Measurements from ENCODE around the gene F5. TPM values are rescaled to one million over a fixed set of nuclear protein-coding genes. Genes with fewer than 3 reads are reported as not detected.

The F5 gene
- total and polyA plus RNA-seq, 2 donors (not counting 1 experiment from before 2014, with no cell fraction given): 0.01 to 0.27 TPM

DNA sequence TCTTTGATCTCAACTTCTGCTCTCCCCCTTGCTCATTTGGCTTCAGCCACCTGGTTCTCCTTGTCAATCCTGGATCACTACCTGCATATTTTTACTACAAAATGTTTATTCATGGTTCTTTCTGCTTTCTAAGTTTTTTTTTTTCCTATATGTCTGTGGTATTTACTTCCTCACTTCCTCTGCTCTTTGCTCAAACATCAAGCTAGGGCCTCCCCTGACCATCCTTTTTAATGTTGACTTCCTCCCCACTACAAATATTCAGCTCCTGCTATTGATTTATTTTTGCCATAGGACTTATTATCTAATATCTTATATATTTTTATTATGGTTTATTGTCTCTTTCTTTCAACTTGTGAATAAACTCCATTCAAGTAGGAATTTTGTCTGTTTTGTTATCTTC is 86.5 kb downstream of the F5 start:
- ATAC-seq (ENCODE audit: low read depth): no peak
- POLR2A ChIA-PET: no interaction called here
- Mint-ChIP-seq H3K27ac (no peak overlapping the region), H3K4me3 (no peak overlapping the region), H3K4me1 (no peaks in the 10 kb centered on the region), H3K27me3 (peaks cover 33% of the 10 kb centered on the region), H3K9me3 (ENCODE audit: insufficient read depth) (no peaks in the 10 kb centered on the region)
- TF ChIP-seq, protein P1, sequence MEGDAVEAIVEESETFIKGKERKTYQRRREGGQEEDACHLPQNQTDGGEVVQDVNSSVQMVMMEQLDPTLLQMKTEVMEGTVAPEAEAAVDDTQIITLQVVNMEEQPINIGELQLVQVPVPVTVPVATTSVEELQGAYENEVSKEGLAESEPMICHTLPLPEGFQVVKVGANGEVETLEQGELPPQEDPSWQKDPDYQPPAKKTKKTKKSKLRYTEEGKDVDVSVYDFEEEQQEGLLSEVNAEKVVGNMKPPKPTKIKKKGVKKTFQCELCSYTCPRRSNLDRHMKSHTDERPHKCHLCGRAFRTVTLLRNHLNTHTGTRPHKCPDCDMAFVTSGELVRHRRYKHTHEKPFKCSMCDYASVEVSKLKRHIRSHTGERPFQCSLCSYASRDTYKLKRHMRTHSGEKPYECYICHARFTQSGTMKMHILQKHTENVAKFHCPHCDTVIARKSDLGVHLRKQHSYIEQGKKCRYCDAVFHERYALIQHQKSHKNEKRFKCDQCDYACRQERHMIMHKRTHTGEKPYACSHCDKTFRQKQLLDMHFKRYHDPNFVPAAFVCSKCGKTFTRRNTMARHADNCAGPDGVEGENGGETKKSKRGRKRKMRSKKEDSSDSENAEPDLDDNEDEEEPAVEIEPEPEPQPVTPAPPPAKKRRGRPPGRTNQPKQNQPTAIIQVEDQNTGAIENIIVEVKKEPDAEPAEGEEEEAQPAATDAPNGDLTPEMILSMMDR (IDR thresholded peaks at IDR 0.05): no peak
- no peak for TF ChIP-seq EZH2 (IDR thresholded peaks at IDR 0.05; ENCODE audit: borderline replicate concordance, insufficient read depth, low read depth, low read length, poor library complexity, severe bottlenecking)
- no peak for DNase-seq
- Histone ChIP-seq H4K20me1 (ENCODE audit: control insufficient read depth, insufficient read depth, low read length, poor library complexity, severe bottlenecking) (no peaks in the 10 kb centered on the region), H2AFZ (ENCODE audit: insufficient read depth, low read depth, low read length, poor library complexity, severe bottlenecking) (no peak overlapping the region), H3K27me3 (replicated peaks in 1 of 4; ENCODE audit: control extremely low read depth in 1 of 4, control insufficient read depth in 3 of 4, insufficient read depth in 4 of 4, low read length in 3 of 4) (peaks cover 0 to 4% (median 0%) of the 10 kb centered on the region in 4 experiments), H3K36me3 (replicated peaks in 1 of 2; ENCODE audit: control extremely low read depth in 1 of 2, control insufficient read depth in 1 of 2, extremely low read depth in 1 of 2, insufficient read depth in 2 of 2, low read length in 1 of 2) (no peaks in the 10 kb centered on the region), H3K4me3 (ENCODE audit: control extremely low read depth in 1 of 5, extremely low read depth in 1 of 5, insufficient read depth in 1 of 5, low read depth in 2 of 5, low read length in 4 of 5) (no peak overlapping the region), H3K79me2 (ENCODE audit: control insufficient read depth, insufficient read depth, low read length) (no peaks in the 10 kb centered on the region), H3K9me3 (ENCODE audit: control extremely low read depth in 1 of 3, control insufficient read depth in 2 of 3, insufficient read depth in 1 of 3, low read length in 2 of 3) (peaks cover 0 to 3% (median 0%) of the 10 kb centered on the region in 3 donors), H3K4me2 (replicated peaks; ENCODE audit: low read depth, low read length, poor library complexity, severe bottlenecking) (no peak overlapping the region), H3K27ac (ENCODE audit: low read length in 2 of 2) (no peak overlapping the region), H3K9ac (ENCODE audit: low read length) (no peak overlapping the region), H3K4me1 (ENCODE audit: control insufficient read depth in 2 of 2, insufficient read depth in 2 of 2, low read length in 2 of 2) (no peaks in the 10 kb centered on the region)
- intact Hi-C loops (cut with micrococcal nuclease): no loop called here
- CTCF ChIA-PET: no interaction called here

DNA sequence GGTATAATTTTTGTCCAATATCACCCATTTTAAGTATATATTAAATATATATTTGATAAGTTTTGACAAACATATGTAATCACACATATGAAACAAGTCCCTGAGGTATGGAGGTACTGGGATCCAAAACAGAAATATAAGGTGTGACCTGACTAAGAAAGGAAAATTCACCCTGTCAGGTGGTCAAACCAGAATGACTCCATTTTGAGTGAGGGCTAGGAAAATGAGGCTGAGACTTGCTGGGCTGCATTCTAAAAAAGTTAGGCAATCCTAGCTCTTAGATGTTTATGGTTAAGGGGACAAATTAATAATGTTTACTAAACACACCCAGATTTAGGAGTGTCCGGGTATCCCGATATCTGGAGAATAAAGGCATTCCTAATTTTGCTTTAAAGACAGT is 89.0 kb downstream of the F5 start:
- Mint-ChIP-seq H3K27me3 (peaks cover 41% of the 10 kb centered on the region), H3K4me3 (no peak overlapping the region), H3K4me1 (no peaks in the 10 kb centered on the region), H3K27ac (no peak overlapping the region), H3K9me3 (ENCODE audit: insufficient read depth) (no peaks in the 10 kb centered on the region)
- peaks cover 0 to 4% (median 0%) of the 10 kb centered on the region in 4 experiments for H3K27me3 ChIP-seq (replicated peaks in 1 of 4; ENCODE audit: control extremely low read depth in 1 of 4, control insufficient read depth in 3 of 4, insufficient read depth in 4 of 4, low read length in 3 of 4)
- no peak for ATAC-seq (ENCODE audit: low read depth)
- H3K4me3 ChIP-seq (ENCODE audit: control extremely low read depth in 1 of 5, extremely low read depth in 1 of 5, insufficient read depth in 1 of 5, low read depth in 2 of 5, low read length in 4 of 5): no peak overlapping the region
- no peak overlapping the region for H3K4me2 ChIP-seq (replicated peaks; ENCODE audit: low read depth, low read length, poor library complexity, severe bottlenecking)
- no peak overlapping the region for H2AFZ ChIP-seq (ENCODE audit: insufficient read depth, low read depth, low read length, poor library complexity, severe bottlenecking)
- no peak overlapping the region for H3K27ac ChIP-seq (ENCODE audit: low read length in 2 of 2)
- H3K4me1 ChIP-seq (ENCODE audit: control insufficient read depth in 2 of 2, insufficient read depth in 2 of 2, low read length in 2 of 2): no peaks in the 10 kb centered on the region
- CTCF ChIA-PET: interaction anchor here (1.5 kb wide), 1 partner anchor 20 kb away, joined by 4 read pairs; no protein-coding TSS in a partner anchor
- POLR2A ChIA-PET: no interaction called here
- H3K9me3 ChIP-seq (ENCODE audit: control extremely low read depth in 1 of 3, control insufficient read depth in 2 of 3, insufficient read depth in 1 of 3, low read length in 2 of 3): no peaks in the 10 kb centered on the region
- WGBS (ENCODE audit: insufficient coverage): no CpG with 5 or more reads among the region's 2 CpGs
- no peak overlapping the region for H3K9ac ChIP-seq (ENCODE audit: low read length)
- H3K36me3 ChIP-seq (replicated peaks in 1 of 2; ENCODE audit: control extremely low read depth in 1 of 2, control insufficient read depth in 1 of 2, extremely low read depth in 1 of 2, insufficient read depth in 2 of 2, low read length in 1 of 2): no peaks in the 10 kb centered on the region
- DNase-seq: no peak
- TF ChIP-seq EZH2 (IDR thresholded peaks at IDR 0.05; ENCODE audit: borderline replicate concordance, insufficient read depth, low read depth, low read length, poor library complexity, severe bottlenecking): no peak
- TF ChIP-seq, protein P1 (IDR thresholded peaks at IDR 0.05): no peak
- intact Hi-C loops (cut with micrococcal nuclease): no loop called here
- H4K20me1 ChIP-seq (ENCODE audit: control insufficient read depth, insufficient read depth, low read length, poor library complexity, severe bottlenecking): no peaks in the 10 kb centered on the region
- no peaks in the 10 kb centered on the region for H3K79me2 ChIP-seq (ENCODE audit: control insufficient read depth, insufficient read depth, low read length)
